ENCODE measurements around the gene URI1.

Gene URI1

GRCh38 chr19:30029721-30030510, 87.9 kb downstream of the URI1 start (continued):
- TF ChIP-seq YY1 (tag by site-specific recombination; IDR thresholded peaks at IDR 0.05): no peak
- no peak for TF ChIP-seq ZBTB48 (tag by site-specific recombination; IDR thresholded peaks at IDR 0.05)
- TF ChIP-seq ZNF521 (tag by site-specific recombination; IDR thresholded peaks at IDR 0.05): no peak
- no peak for TF ChIP-seq ZNF514 (tag by site-specific recombination; IDR thresholded peaks at IDR 0.05)
- TF ChIP-seq KLF1 (tag by site-specific recombination; IDR thresholded peaks at IDR 0.05): peak; percentile 93
- TF ChIP-seq ZNF18 (tag by site-specific recombination; IDR thresholded peaks at IDR 0.05): peak; percentile 88
- no peak for TF ChIP-seq ZNF311 (tag by site-specific recombination; IDR thresholded peaks at IDR 0.05; ENCODE audit: borderline replicate concordance)
- TF ChIP-seq ZNF416 (tag by site-specific recombination; IDR thresholded peaks at IDR 0.05): no peak
- no peak for TF ChIP-seq ZNF48 (tag by site-specific recombination; IDR thresholded peaks at IDR 0.05)
- peak; percentile 53; the same call in 1 of the 2 replicates for TF ChIP-seq ZIC2 (tag by site-specific recombination; IDR thresholded peaks at IDR 0.05)
- TF ChIP-seq ZNF16 (tag by site-specific recombination; IDR thresholded peaks at IDR 0.05; ENCODE audit: low read depth): no peak
- TF ChIP-seq ZNF76 (tag by site-specific recombination; IDR thresholded peaks at IDR 0.05; ENCODE audit: borderline replicate concordance, low read depth): no peak
- no peak for TF ChIP-seq PRDM1 (tag by site-specific recombination; IDR thresholded peaks at IDR 0.05)
- no peak for TF ChIP-seq MEIS1 (CRISPR knock-in tag; IDR thresholded peaks at IDR 0.05; ENCODE audit: borderline replicate concordance)
- peak; percentile 51; the same call in 1 of the 2 replicates for TF ChIP-seq HOXD13 (CRISPR knock-in tag; IDR thresholded peaks at IDR 0.05; ENCODE audit: borderline replicate concordance)
- TF ChIP-seq ZFHX2 (tag by site-specific recombination; conservative IDR thresholded peaks at IDR 0.05): no peak
- no peak for TF ChIP-seq ZNF654 (tag by site-specific recombination; IDR thresholded peaks at IDR 0.05; ENCODE audit: low read depth)
- TF ChIP-seq ZNF433 (tag by site-specific recombination; IDR thresholded peaks at IDR 0.05; ENCODE audit: low read depth): no peak
- TF ChIP-seq WT1 (tag by site-specific recombination; IDR thresholded peaks at IDR 0.05): peak; percentile 56
- no peak for TF ChIP-seq ZBTB10 (tag by site-specific recombination; IDR thresholded peaks at IDR 0.05)
- no peak for TF ChIP-seq PATZ1 (tag by site-specific recombination; IDR thresholded peaks at IDR 0.05)
- TF ChIP-seq SP3 (tag by site-specific recombination; IDR thresholded peaks at IDR 0.05): no peak
- no peak for TF ChIP-seq ZNF677 (tag by site-specific recombination; IDR thresholded peaks at IDR 0.05)
- no peak for TF ChIP-seq ZNF837 (tag by site-specific recombination; IDR thresholded peaks at IDR 0.05)
- no peak for TF ChIP-seq ZNF354C (tag by site-specific recombination; IDR thresholded peaks at IDR 0.05; ENCODE audit: borderline replicate concordance, low read depth)
- no peak for TF ChIP-seq ZBTB26 (tag by site-specific recombination; optimal IDR thresholded peaks at IDR 0.05)
- peak; percentile 51; the same call in 1 of the 2 replicates for TF ChIP-seq ZNF626 (tag by site-specific recombination; IDR thresholded peaks at IDR 0.05)
- no peak for TF ChIP-seq ZNF341 (tag by site-specific recombination; IDR thresholded peaks at IDR 0.05; ENCODE audit: low read depth)
- TF ChIP-seq ZNF792 (tag by site-specific recombination; IDR thresholded peaks at IDR 0.05): no peak
- peak; percentile 86 for TF ChIP-seq ZNF501 (tag by site-specific recombination; IDR thresholded peaks at IDR 0.05)
- no peak for TF ChIP-seq ZNF114 (tag by site-specific recombination; IDR thresholded peaks at IDR 0.05)
- no peak for TF ChIP-seq ZBTB1 (tag by site-specific recombination; IDR thresholded peaks at IDR 0.05)
- TF ChIP-seq SP7 (tag by site-specific recombination; IDR thresholded peaks at IDR 0.05): no peak
- TF ChIP-seq ZNF138 (tag by site-specific recombination; IDR thresholded peaks at IDR 0.05; ENCODE audit: borderline replicate concordance): no peak
- no peak for TF ChIP-seq SCRT1 (tag by site-specific recombination; IDR thresholded peaks at IDR 0.05; ENCODE audit: borderline replicate concordance)

Measured in HEK293 (cell line).